Fibroblast of the conjunctiva (primary cell): ENCODE measurements around the gene ZNF462.
"Not testable (repeated sequence)": the region's sequence is repeated elsewhere in the genome, so short reads cannot be mapped to it uniquely, and the experiment has no call there.

Experiments
- DNase-seq: peaks from one replicate; pipeline ENCODE4 v3.0.0-alpha.2; 2010; ENCODE audit warnings: low read depth

Gene ZNF462

DNA sequence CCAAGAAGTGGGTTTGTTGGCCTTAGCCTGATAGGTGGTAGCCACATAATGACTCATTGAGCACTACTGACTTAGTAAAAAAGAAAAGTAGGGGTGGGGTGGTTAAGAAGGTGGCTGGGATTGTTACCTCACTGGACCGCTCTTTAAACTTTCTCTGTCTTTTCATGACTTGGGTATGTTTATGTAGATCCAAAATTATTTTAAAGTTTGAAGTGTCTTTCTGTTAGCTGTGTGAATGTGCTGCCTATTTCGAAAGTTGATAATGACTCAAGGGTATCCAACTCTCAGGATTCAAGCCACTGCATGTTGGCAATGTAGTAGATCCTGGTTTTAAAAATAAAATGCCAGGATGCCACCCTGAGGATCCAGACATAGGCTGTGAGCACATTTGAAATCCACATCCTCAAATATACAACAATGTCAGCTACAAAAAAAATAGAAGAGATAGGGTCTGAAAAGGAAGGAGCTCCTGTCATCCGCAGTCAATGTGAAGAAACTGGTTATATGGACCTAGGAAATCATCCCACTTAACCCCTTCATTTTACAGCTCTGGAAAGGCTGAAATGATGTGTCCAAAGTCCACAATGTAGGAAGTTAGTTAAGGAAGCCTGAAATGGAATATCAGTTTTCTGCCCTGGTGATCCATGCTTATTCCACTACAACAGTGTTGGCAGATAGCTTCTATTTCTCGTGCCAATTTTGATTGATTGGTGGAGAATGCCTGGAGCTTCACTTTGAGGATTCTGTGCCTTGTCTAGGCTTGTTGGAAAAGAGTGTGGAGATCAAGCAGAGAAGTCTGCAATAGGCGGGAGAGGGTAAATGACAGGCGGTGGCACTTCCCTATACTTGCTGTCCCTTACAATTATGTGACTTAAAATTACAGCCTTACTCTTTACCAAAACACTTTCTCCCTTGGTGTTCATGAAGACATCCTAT lies 23.4 kb downstream of the ZNF462 start:
- DNase-seq: no peak

GRCh38 chr9:106887066-106887465 lies 24.1 kb downstream of the ZNF462 start:
- no peak for DNase-seq

DNA sequence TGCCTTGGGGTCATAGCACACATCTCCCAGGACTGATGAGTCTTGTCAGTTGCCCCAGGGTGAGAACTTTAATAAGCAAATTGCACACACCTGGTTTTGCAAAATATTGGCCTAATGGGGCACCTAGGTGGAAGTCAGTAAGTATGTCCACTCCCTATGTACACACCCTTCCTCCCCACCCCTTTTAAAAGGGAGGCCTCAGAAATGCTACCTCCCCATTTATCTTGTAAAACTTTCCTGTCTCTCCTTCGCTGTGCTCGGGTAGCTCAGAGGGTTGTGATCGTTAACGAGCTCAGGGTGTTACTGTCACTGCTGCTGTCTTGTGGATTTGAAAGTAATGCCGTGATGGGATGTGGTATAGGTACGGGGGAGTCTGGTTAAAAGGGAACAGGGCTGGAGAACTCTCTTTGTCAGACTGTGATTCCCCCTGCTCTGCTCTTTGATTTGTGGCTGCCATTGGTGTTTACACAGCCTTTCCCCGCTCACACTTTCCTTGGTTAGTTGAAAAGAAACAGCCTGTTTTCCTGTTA lies 26.2 kb downstream of the ZNF462 start:
- no peak for DNase-seq

- DNase-seq: no peak
Measured at GRCh38 chr9:106890608-106891007, 27.6 kb downstream of the ZNF462 start.

DNA sequence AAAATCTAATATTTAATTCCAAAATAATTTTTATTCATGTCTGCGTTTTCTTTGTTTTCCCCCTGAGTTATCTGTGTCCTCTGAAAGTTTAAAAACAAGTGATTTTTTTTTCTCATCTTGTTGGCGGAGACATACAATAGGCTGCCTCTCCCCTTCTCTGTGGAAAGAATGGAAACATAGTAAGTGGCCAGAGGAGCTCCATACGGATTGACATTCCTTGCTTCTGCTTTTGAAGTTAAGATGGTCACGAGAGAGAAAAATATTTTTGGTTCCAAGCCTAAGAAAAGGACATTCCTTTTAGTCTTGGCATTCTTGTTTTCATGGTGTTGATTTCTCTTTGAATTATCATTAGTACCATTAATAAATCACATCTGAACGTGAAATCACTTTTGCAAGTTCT lies 28.3 kb downstream of the ZNF462 start:
- no peak for DNase-seq

DNA sequence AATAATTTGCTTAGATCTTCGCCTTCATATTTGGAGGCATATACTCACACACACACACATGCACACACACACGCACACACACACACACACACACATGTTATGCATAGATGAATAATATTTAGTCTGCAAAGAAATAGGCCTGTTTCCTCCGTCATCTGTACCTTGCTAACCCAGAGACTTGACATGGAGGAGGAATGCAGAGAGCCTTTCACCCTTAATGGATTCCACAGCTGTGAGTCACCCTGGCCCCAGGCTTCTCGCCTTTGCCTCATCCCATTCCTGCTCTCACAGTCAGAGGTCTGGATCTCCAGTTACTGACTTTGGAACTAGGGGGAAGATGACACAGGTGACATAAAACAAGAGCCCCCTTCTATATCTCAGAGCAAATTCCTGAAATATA lies 29.7 kb downstream of the ZNF462 start:
- DNase-seq: peak; percentile 92

- DNase-seq: peak; percentile 41
Measured at GRCh38 chr9:106893088-106893487, 30.1 kb downstream of the ZNF462 start.

DNA sequence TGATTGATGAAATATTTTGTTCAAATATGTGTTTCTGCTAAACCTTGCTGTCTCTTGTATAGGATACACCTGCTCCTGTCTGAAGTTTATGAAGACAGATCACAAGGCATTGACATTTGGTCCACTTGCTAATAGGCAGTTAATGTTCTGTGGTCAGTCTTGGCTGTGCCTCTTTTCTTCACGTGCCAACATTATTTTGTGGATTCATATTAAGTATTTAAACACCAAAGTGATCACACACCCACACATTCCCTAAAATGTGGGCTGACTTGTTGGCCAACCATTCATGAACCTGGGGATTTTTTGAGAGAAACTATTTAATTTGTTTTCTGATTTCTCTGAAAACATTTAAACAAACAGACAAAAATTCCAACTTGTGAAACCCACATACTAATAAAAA lies 33.7 kb downstream of the ZNF462 start:
- no peak for DNase-seq

DNA sequence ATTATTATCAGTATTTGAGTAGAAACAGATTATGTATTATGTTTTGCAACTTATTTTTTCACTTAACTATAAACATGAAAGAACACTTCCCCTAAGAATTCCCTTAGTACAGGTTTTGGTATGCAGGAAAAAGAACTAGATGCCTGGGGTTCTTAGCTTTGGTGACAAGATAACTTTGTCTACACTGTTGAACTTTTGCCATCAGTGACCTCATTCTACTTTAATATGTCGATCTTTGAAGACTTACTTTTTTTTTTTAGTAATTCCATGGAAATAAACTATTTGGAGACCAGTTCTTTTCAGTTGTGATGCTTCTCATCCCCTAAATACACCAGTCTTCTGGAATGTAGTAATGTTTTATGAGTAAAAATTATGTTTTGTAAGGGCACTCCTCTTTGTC lies 34.3 kb downstream of the ZNF462 start:
- DNase-seq: no peak

DNA sequence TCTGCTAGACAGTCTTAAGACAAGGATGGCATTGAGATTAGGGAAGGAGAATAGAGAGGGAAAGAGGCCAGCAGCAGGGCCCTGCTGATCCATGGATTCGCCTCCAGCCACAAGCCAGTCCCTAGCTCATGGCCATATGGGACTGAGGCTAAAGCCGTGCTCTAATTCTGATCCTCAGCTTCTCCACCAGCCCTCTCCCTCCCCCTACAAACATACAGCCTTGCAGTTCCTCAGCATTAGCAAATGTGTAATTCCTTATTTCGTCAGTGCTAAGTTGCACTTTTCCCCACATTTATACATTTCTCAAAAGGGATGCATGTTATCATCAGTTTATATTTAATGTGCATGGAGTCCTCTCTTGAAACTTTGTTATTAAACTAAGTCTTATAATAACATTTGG lies 34.8 kb downstream of the ZNF462 start:
- no peak for DNase-seq

DNA sequence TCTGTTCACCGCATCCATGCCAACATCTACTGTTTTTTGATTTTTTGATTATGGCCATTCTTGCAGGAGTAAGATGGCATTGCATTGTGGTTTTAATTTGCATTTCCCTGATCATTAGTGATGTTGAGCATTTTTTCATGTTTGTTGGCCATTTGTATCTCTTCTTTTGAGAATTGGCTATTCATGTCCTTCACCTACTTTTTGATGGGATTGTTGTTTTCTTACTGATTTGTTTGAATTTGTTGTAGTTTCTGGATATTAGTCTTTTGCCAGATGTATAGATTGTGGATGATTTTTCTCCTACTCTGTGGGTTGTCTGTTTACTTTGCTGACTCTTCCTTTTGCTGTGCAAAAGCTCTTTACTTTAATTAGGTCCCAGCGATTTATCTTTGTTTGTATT lies 37.6 kb downstream of the ZNF462 start:
- DNase-seq: not testable (repeated sequence)

DNA sequence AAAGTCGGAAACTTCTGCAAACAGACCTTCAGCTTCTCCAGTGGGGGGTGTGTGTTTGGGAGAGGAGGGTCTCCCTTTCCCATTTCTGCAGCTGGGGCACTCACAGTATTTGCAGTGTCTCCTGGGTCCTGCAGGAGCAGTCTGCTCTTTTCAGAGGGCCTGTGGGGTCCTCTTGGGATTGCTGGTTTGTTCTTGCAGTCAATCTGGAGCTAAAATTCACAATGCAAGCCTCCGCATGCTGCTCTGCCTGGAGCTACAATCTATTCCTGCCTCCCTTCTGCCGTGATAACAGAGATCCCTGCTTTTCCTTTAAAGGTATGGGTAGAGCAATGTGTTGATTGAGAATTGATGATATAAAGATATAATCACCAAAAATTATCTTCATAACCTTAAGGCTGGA lies 43.2 kb downstream of the ZNF462 start:
- DNase-seq: no peak

DNA sequence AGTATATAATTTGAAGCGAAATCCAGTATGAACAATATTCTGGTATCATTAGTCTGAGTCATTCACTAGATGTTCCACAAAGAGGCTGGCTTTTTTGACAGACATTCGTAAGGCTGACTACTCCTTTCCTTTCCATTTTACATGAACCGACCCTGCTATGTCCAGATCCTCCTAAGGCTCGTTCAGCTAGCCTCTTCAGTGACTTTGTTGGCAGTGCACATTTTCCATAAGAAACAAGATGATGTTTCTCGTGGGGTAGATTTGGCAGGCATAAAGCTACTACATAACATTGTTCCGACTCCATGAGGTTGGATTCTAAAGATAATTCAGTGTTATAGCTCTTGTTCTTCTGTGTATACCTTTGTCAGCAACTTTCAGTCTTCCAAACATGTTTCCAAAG lies 49.0 kb downstream of the ZNF462 start:
- DNase-seq: no peak

DNA sequence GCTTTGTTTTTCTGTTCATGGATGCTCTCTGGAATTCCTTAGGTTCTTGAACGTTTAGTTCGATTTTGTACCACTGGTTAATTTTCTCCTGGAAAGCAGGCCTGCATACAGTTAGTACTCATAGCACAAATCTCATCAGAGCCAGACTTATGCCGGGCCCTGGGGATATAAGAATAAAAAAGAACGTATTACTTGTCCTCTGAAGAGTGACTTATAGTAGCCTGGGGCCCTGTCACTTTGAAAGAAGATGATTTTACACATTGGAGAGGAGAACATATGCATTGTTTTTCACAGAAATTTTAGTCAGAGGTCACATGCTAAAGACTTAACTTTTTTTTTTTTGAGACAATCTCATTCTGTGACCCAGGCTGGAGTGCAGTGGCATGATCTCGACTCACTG lies 50.3 kb downstream of the ZNF462 start:
- no peak for DNase-seq

DNA sequence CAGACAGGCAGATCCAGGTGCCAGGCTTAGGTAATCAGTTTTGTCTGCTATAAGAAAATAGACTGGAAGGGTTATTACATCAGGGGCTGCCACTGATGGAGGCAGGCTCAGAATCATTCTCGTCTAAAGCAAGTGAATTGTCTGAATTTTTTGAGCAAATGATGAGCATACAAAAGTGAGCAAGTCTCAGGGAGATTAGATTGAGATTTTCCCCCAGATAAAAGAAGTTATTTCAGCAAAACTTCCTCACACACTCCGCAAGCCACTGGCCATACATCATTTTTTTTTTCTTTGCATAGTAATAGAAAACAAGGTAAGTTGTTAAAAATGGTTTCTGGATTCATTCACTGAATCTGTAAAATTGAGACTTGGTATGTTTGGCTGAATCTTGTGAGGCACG lies 52.9 kb downstream of the ZNF462 start:
- no peak for DNase-seq

DNA sequence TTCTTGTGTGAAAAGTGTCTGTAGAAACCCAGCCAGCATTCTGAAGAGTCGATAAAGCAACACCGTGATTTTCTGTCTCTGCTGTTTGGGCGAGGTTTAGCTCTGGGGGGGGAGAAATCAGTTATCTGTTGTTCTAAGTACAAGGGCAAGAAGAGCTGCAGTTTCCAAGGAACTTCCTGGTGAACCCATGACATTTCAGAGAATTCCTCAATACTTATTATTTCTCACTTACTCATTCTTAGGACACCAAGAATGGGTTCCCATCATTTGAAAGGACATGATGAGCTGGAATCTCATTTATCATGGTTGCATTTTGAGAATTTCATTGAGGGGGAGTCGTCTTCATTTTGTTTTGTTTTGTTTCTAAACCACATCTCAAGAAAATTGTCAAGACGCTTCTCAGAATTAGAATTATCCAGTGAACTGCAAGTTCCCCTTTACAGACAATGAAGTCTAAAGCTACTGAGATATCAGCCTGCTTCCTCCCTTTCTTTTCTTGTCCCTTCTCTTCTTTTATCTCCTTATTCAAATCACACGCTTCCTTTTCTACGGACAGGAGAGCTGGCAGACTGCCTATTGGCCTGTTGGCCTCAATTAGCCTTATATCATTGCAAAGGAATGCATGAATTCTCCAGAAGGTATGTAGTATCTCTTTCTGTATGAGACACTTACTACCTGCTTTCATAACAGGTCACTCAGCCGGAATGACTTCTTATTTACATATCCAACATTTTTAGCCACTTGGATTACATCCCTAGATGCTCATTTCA lies 53.7 kb downstream of the ZNF462 start:
- DNase-seq: no peak

GRCh38 chr9:106918825-106919509 lies 56.0 kb downstream of the ZNF462 start:
- DNase-seq: no peak

GRCh38 chr9:106920091-106920490 lies 57.1 kb downstream of the ZNF462 start:
- no peak for DNase-seq

DNA sequence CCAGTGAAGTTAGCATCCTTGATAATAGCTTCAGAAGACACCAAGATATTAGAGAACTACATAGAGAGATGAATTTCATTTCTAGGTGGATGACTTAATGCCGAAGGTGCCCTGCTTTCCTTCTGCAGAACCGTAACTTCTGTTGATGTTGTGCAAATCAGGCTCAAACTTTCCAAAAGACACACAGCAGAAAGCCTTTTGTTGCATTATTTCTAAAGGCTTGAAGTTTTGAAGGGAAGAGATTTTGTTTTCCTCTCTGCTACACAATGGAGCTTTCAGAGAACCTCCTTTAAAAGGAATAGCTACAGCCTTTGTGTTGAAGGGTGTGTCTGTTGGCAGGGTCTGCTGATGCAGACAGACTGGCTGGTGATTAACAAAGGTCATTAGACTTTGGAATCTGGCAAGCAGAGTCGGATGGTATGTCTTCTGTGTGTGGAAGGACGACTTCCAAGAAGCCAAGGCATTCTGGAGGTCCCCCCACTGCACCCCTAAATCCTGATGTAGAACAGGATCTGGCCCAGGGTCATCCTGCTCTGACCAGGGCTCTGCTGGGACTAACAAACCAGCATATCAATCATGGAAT lies 57.8 kb downstream of the ZNF462 start:
- no peak for DNase-seq

DNA sequence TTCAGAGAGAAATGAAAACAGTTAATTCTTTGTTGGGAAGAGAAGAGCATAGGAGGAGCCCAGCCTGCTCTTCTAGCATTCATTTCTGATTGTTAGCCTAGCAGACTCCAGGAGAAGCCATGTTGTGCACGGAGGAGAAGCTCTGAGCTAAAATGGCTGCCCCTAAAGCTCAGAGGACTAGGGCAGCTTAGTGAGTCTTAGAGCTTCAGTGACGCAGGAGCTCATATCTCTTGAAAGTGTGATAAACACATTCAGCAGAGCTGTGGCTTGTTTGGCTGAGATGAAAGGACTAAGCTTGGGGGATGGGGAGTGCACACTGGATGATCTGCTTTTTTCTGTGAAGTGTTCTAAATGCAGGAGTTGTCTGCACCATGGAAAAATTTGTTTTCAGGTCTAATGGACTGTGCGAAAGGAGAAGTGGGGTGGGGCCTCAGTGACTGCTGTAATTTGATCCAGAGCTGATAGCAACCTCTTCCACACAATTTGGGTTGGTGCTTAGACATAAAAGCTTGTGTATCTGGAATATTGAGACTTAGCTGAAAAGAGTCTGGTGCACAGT lies 58.5 kb downstream of the ZNF462 start:
- no peak for DNase-seq

DNA sequence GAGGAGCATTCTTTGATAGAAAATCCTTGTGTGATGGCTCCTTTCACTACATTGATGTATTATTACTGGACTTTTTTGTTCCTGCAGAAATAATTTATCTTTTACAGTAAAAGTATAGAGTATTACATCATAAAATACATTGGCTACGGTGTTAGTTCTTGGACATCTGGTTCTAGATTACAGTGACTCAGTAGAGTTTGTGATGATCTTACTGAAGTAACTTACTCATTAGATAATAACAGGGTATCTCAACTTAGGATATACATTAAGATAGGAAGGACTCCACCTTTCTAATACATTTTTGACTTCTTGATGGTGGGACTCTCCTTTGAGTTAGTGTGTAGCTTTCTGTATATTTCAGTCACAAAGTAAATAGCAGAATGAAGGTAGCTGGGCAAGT lies 59.1 kb downstream of the ZNF462 start:
- DNase-seq: no peak

DNA sequence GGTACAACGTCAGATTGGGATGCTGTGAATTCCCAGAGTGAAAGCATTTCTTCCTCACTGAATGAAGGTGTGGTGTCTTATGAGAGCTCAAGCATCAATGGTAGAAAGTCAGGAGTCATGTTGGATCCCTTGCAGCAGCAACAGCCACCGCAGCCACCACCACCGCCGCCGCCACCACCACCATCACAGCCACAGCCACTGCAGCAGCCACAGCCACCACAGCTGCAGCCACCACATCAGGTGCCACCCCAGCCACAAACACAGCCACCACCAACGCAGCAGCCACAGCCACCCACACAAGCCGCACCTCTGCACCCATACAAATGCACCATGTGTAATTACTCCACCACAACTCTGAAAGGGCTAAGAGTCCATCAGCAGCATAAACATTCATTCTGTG lies 62.4 kb downstream of the ZNF462 start:
- no peak for DNase-seq
